Testis (tissue), 3 donors: Measurements from ENCODE around the gene RANBP17. TPM values are rescaled to one million over a fixed set of nuclear protein-coding genes. Genes with fewer than 3 reads are reported as not detected.
"Not testable (repeated sequence)": the region's sequence is repeated elsewhere in the genome, so short reads cannot be mapped to it uniquely, and the experiment has no call there.

Experiments used
- DNase-seq: peaks from one replicate; pipeline ENCODE4 v3.0.0-alpha.2; 2019
- H3K27ac ChIP-seq, 2 donors: fragments of 200-600 bp; sonication (generic); one replicate each; pipeline ENCODE4 v1.5.1; 2019
- H3K27me3 ChIP-seq: fragments of 200-600 bp; sonication (generic); one replicate; pipeline ENCODE4 v1.5.1; 2019
- H3K36me3 ChIP-seq: fragments of 200-600 bp; sonication (generic); one replicate; pipeline ENCODE4 v1.5.1; 2017; ENCODE audit warnings: low read depth; ENCODE audit errors: missing control alignments
- H3K4me1 ChIP-seq: fragments of 200-600 bp; sonication (generic); one replicate; pipeline ENCODE4 v1.5.1; 2019
- H3K4me3 ChIP-seq, 2 donors: fragments of 200-600 bp; sonication (generic); one replicate each; pipeline ENCODE4 v1.5.1; 2017 to 2019
- H3K9me3 ChIP-seq: fragments of 200-600 bp; sonication (generic); one replicate; pipeline ENCODE4 v1.5.1; 2017
- POLR2A ChIP-seq: fragments of 450-650 bp; IDR thresholded peaks from one replicate; pipeline ENCODE4 v1.6.1; 2017; ENCODE audit warnings: antibody characterized with exemption, mild to moderate bottlenecking, moderate library complexity
- WGBS, 2 donors: methylation state at CpG; one replicate each; pipeline ENCODE4 v1.1.5; 2018; 5-methylcytosine and 5-hydroxymethylcytosine counted together
- intact Hi-C: fragments of 100-400 bp; cut with DNase I; formaldehyde crosslinking; loops from one replicate; pipeline ENCODE4 v1.15.1; 2023; ENCODE audit warnings: low total_unique reads
- polyA plus RNA-seq: library from polyadenylated mRNA; stranded (reverse); fragments of 350-450 nt; fragmentation: Illumina TruSeq; extraction: RNeasy Lipid Tissue Mini Kit (QIAGEN cat#74804); gene quantifications from one replicate; pipeline ENCODE4 v1.2.3, GENCODE V29; 2014; ENCODE audit warnings: low read depth, low replicate concordance; ENCODE audit not compliant: insufficient read depth
- total RNA-seq, 2 donors: library from RNA; depleted of rRNA; stranded (reverse); fragments of >200 nt; gene quantifications; one replicate each; pipeline ENCODE4 v1.2.3, GENCODE V29; 2016
- TF ChIP-seq, protein P1 (sequence below), 3 experiments: fragments of 450-650 bp in 2 of 3; fragments of 200-600 bp in 1 of 3; sonication (generic) in 1 of 3; IDR thresholded peaks; one replicate each; pipeline ENCODE4 v1.5.1; 2016 to 2019; ENCODE audit warnings: antibody characterized with exemption in 3 of 3, mild to moderate bottlenecking in 2 of 3, moderate library complexity in 1 of 3

Gene RANBP17
- total and polyA plus RNA-seq, 3 donors from 2014 or later = 34.1 to 63.9 (median 58.2) TPM

DNA sequence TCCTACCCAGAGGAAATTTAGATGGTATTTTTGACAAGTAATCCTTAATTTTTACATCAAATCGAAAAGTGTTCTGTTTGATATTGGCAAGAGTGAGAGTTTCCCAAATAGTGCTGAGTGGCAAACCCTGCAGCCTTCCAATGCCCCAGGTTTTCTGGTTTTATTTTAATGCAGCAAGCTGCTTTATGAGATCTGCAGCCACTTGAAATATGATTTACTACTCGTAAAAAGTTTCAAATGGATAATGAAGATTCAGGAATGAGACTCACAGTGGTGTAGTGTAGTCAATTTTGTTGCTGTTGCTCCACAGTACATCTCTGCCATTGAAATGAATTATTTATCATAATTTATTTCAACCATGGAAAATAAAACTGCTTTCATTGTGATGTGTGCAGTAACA lies 423.6 kb downstream of the RANBP17 start:
- no peak for TF ChIP-seq POLR2A
- TF ChIP-seq, protein P1, sequence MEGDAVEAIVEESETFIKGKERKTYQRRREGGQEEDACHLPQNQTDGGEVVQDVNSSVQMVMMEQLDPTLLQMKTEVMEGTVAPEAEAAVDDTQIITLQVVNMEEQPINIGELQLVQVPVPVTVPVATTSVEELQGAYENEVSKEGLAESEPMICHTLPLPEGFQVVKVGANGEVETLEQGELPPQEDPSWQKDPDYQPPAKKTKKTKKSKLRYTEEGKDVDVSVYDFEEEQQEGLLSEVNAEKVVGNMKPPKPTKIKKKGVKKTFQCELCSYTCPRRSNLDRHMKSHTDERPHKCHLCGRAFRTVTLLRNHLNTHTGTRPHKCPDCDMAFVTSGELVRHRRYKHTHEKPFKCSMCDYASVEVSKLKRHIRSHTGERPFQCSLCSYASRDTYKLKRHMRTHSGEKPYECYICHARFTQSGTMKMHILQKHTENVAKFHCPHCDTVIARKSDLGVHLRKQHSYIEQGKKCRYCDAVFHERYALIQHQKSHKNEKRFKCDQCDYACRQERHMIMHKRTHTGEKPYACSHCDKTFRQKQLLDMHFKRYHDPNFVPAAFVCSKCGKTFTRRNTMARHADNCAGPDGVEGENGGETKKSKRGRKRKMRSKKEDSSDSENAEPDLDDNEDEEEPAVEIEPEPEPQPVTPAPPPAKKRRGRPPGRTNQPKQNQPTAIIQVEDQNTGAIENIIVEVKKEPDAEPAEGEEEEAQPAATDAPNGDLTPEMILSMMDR (IDR thresholded peaks at IDR 0.05) = no peak
- WGBS, 2 donors = 72 to 92% methylated on average over 2 of the region's 2 CpGs
- no peak for DNase-seq
- H3K4me1 ChIP-seq = no peaks in the 10 kb centered on the region
- intact Hi-C loops = no loop called here
- no peaks in the 10 kb centered on the region for H3K27me3 ChIP-seq
- H3K27ac ChIP-seq = no peak overlapping the region
- H3K36me3 ChIP-seq = no peaks in the 10 kb centered on the region
- no peak overlapping the region for H3K4me3 ChIP-seq
- H3K9me3 ChIP-seq = no peaks in the 10 kb centered on the region

DNA sequence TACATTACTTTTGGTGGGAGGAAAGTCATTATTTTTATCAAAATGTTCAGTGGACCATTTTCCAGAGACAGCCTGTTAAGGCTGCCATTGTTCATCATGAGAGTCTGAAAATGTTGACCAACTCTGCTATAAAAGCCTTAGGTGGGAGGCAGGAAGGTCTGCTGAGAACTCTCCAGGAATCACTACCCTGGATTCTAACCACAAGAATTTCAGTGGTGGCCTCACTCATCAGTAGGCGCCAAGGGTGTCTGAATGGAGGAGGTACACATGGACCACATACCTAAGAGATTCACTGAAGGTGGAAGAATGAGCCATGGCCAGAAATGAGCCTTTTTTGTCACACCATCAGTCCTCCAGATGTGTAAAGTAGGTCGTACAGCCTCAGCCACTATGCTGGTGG lies 426.2 kb downstream of the RANBP17 start:
- TF ChIP-seq, protein P1 (IDR thresholded peaks at IDR 0.05) = no peak
- no peak for TF ChIP-seq POLR2A
- intact Hi-C loops = no loop called here
- Histone ChIP-seq H3K4me3 (no peak overlapping the region), H3K36me3 (no peaks in the 10 kb centered on the region), H3K4me1 (no peaks in the 10 kb centered on the region), H3K27me3 (no peaks in the 10 kb centered on the region), H3K9me3 (no peaks in the 10 kb centered on the region), H3K27ac (no peak overlapping the region)
- no peak for DNase-seq
- WGBS, 2 donors = 90 to 100% methylated on average over 1 to 2 of the region's 2 CpGs

DNA sequence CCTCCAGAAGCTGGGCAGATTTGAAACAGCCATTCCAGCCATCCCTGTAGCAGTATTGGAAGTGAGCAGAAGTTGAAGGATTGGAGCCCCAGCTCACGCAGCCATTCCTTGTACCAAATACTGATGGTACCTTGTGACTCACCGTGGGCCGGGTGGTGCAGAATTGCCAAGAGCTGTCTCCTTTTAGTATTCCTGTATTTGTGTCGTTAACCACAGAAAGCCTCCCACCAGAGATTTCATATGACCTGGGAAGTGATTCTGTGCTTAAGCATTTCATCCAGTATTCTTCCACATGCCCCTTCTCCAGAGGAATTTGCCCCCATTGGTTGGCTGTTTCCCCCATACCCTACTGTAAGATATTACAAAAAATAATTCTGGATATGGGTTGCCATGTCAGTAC lies 429.6 kb downstream of the RANBP17 start:
- TF ChIP-seq POLR2A = no peak
- TF ChIP-seq, protein P1 (IDR thresholded peaks at IDR 0.05) = no peak
- H3K4me3 ChIP-seq = no peak overlapping the region
- H3K9me3 ChIP-seq = no peaks in the 10 kb centered on the region
- no peak for DNase-seq
- no peaks in the 10 kb centered on the region for H3K27me3 ChIP-seq
- H3K36me3 ChIP-seq = no peaks in the 10 kb centered on the region
- 84 to 97% methylated on average over 4 of the region's 4 CpGs for WGBS, 2 donors
- H3K4me1 ChIP-seq = no peaks in the 10 kb centered on the region
- intact Hi-C loops = no loop called here
- no peak overlapping the region for H3K27ac ChIP-seq

DNA sequence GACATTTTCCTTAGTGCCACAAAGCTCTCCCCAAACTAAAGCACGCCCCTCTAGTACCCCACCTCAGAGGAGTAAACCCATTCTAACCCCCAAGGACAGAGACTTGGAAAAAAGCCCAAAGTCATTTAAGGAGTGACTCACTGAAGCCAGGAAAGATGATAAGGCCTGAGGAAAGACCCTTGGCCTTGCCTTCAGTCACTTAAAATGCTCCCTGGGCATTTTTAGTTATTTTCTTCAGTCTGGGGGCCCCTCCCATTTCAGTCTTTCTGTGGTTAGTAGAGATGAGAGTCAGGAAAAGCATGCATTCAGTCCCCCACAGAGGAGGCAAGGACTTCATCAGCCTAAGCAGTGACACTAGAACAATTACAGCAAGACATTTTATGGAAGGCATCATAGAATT lies 433.5 kb downstream of the RANBP17 start:
- Histone ChIP-seq H3K4me3 (no peak overlapping the region), H3K27ac (no peak overlapping the region), H3K36me3 (no peaks in the 10 kb centered on the region), H3K9me3 (no peaks in the 10 kb centered on the region), H3K27me3 (no peaks in the 10 kb centered on the region), H3K4me1 (peaks cover 8% of the 10 kb centered on the region)
- WGBS, 2 donors = 46 to 70% methylated on average over 1 of the region's 1 CpG
- TF ChIP-seq, protein P1 (IDR thresholded peaks at IDR 0.05) = no peak
- no peak for TF ChIP-seq POLR2A
- no peak for DNase-seq
- intact Hi-C loops = no loop called here

DNA sequence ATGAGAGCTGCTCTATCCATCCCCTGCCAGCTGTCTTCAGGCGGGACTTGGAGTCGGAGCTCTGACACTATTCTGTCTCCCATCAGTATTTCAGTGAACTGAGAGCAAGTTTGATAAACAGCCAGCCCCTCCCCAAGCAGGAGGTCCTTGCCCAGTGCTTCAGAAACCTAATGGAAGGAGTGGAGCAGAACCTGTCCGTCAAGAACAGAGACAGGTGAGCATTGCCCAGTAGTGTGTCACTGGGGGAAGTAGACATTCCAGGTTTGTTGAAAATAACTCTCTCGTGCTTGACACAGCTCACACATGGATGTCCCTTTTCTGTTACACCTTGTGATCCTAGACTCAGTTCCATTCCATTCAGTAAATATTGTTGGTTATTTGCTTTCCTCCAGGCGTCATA lies 434.0 kb downstream of the RANBP17 start:
- no peak for TF ChIP-seq POLR2A
- TF ChIP-seq, protein P1 (IDR thresholded peaks at IDR 0.05) = no peak
- Histone ChIP-seq H3K27me3 (no peaks in the 10 kb centered on the region), H3K36me3 (no peaks in the 10 kb centered on the region), H3K4me3 (no peak overlapping the region), H3K27ac (no peak overlapping the region), H3K4me1 (peaks cover 9% of the 10 kb centered on the region), H3K9me3 (no peaks in the 10 kb centered on the region)
- 87 to 89% methylated on average over 5 of the region's 5 CpGs for WGBS, 2 donors
- intact Hi-C loops = no loop called here
- DNase-seq = no peak

DNA sequence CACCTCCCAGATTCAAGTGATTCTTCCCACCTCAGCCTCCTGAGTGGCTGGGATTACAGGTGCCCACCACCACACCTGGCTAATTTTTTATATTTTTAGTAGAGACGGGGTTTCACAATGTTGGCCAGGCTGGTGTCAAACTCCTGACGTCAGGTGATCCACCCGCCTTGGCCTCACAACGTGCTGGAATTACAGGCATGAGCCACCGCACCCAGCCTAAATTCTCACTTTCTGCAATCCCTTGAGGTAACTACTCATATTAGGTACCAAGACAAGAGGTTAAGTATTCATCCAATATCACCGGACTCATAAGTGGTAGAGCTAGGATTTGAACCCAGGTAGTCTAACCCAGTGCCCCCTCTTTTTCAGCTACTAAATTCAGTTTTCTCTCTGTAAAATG lies 436.1 kb downstream of the RANBP17 start:
- H3K27ac ChIP-seq, H3K27me3 ChIP-seq, intact Hi-C loops, H3K4me3 ChIP-seq, H3K4me1 ChIP-seq, DNase-seq, H3K9me3 ChIP-seq, H3K36me3 ChIP-seq: not testable (repeated sequence)
- WGBS, 2 donors = 79 to 97% methylated on average over 6 of the region's 6 CpGs
